Cardiac muscle cell (in vitro differentiated cells and primary cell): ENCODE data around the gene MAN1C1. TPM values are rescaled to one million over a fixed set of nuclear protein-coding genes. Genes with fewer than 3 reads are reported as not detected.

Source experiments
- DNase-seq, 2 donors: peaks; one replicate each; pipeline versions ENCODE4 v3.0.0 to v3.0.0-alpha.2; 2010 to 2017; ENCODE audit warnings: low read depth in 1 of 2, low spot score in 1 of 2
- H3K27ac ChIP-seq: fragments of 200-600 bp; sonication (generic); 2 replicates; pipeline ENCODE4 v1.5.1; 2016
- H3K27me3 ChIP-seq: fragments of 200-600 bp; sonication (generic); 2 replicates; pipeline ENCODE4 v1.6.0; 2016; ENCODE audit warnings: control low read depth
- H3K36me3 ChIP-seq: fragments of 200-600 bp; sonication (generic); 2 replicates; pipeline ENCODE4 v1.5.1; 2016; ENCODE audit warnings: control low read depth
- H3K4me1 ChIP-seq: fragments of 200-600 bp; sonication (generic); 2 replicates; pipeline ENCODE4 v1.8.1; 2017; ENCODE audit warnings: low read depth, mild to moderate bottlenecking, mixed run types
- H3K4me3 ChIP-seq: fragments of 200-600 bp; sonication (generic); 2 replicates; pipeline ENCODE4 v1.5.1; 2016; ENCODE audit warnings: mild to moderate bottlenecking
- H3K9me3 ChIP-seq: fragments of 200-600 bp; sonication (generic); 2 replicates; pipeline ENCODE4 v1.5.1; 2017; ENCODE audit warnings: low read depth, mild to moderate bottlenecking, control low read depth
- CTCF ChIP-seq: IDR thresholded peaks from 2 replicates; pipeline ENCODE4 v1.5.1; 2012; ENCODE audit warnings: low read depth, mild to moderate bottlenecking, low read length
- polyA plus RNA-seq: library from polyadenylated mRNA; unstranded; fragments of >200 nt; fragmentation: Nextera tagmentation; extraction: Ambion mirVana; gene quantifications from 2 replicates; pipeline ENCODE4 v1.2.1, GENCODE V29; 2016
- total RNA-seq: library from RNA; depleted of rRNA; stranded (reverse); fragments of >200 nt; gene quantifications from 2 replicates; pipeline ENCODE4 v1.2.3, GENCODE V29; 2016

The MAN1C1 gene
- total and polyA plus RNA-seq, 2 experiments from 2014 or later, result 88.8 to 118 TPM

GRCh38 chr1:25739341-25739740, 122.8 kb downstream of the MAN1C1 start:
- H3K27me3 ChIP-seq, result no peaks in the 10 kb centered on the region

GRCh38 chr1:25740071-25740470, 123.5 kb downstream of the MAN1C1 start:
- Histone ChIP-seq H3K4me3 (no peak overlapping the region), H3K36me3 (no peaks in the 10 kb centered on the region), H3K27me3 (no peaks in the 10 kb centered on the region), H3K27ac (peak overlapping the region; percentile 4), H3K4me1 (peaks cover 37% of the 10 kb centered on the region), H3K9me3 (no peaks in the 10 kb centered on the region)
- TF ChIP-seq CTCF, result no peak
- DNase-seq, result no peak

More at GRCh38 chr1:25739341-25739740, 122.8 kb downstream of the MAN1C1 start:
- DNase-seq, result peak in 1 of 2 donors; percentile 36
- Histone ChIP-seq H3K27ac (peak overlapping the region; percentile 4), H3K4me3 (no peak overlapping the region), H3K9me3 (no peaks in the 10 kb centered on the region), H3K36me3 (no peaks in the 10 kb centered on the region), H3K4me1 (peaks cover 37% of the 10 kb centered on the region)
- TF ChIP-seq CTCF, result no peak

GRCh38 chr1:25742316-25742715, 125.7 kb downstream of the MAN1C1 start:
- H3K27ac ChIP-seq, result peak overlapping the region; percentile 47

GRCh38 chr1:25743164-25744139, 126.9 kb downstream of the MAN1C1 start:
- no peaks in the 10 kb centered on the region for H3K27me3 ChIP-seq
- no peaks in the 10 kb centered on the region for H3K9me3 ChIP-seq
- peaks cover 36% of the 10 kb centered on the region for H3K4me1 ChIP-seq
- no peaks in the 10 kb centered on the region for H3K36me3 ChIP-seq
- H3K27ac ChIP-seq, result peak overlapping the region; percentile 47
- no peak for TF ChIP-seq CTCF
- peak in 1 of 2 donors; percentile 94 for DNase-seq
- no peak overlapping the region for H3K4me3 ChIP-seq

More at GRCh38 chr1:25742316-25742715, 125.7 kb downstream of the MAN1C1 start:
- peaks cover 40% of the 10 kb centered on the region for H3K4me1 ChIP-seq
- no peak for TF ChIP-seq CTCF
- DNase-seq, result no peak
- H3K36me3 ChIP-seq, result no peaks in the 10 kb centered on the region
- H3K9me3 ChIP-seq, result no peaks in the 10 kb centered on the region
- no peak overlapping the region for H3K4me3 ChIP-seq
- no peaks in the 10 kb centered on the region for H3K27me3 ChIP-seq

GRCh38 chr1:25744140-25744581, 127.6 kb downstream of the MAN1C1 start:
- peak; percentile 63 for TF ChIP-seq CTCF
- peak overlapping the region; percentile 47 for H3K27ac ChIP-seq
- DNase-seq, result peak; percentile 62 to 82

More at GRCh38 chr1:25744140-25744581, 127.6 kb downstream of the MAN1C1 start:
- Histone ChIP-seq H3K36me3 (no peaks in the 10 kb centered on the region), H3K4me1 (peaks cover 33% of the 10 kb centered on the region), H3K9me3 (no peaks in the 10 kb centered on the region), H3K4me3 (no peak overlapping the region), H3K27me3 (no peaks in the 10 kb centered on the region)
